ENCODE results near the gene LYRM2.

Gene LYRM2

GRCh38 chr6:89582669-89583325, 55.8 kb downstream of the LYRM2 start (continued):
- TF ChIP-seq, protein P1, sequence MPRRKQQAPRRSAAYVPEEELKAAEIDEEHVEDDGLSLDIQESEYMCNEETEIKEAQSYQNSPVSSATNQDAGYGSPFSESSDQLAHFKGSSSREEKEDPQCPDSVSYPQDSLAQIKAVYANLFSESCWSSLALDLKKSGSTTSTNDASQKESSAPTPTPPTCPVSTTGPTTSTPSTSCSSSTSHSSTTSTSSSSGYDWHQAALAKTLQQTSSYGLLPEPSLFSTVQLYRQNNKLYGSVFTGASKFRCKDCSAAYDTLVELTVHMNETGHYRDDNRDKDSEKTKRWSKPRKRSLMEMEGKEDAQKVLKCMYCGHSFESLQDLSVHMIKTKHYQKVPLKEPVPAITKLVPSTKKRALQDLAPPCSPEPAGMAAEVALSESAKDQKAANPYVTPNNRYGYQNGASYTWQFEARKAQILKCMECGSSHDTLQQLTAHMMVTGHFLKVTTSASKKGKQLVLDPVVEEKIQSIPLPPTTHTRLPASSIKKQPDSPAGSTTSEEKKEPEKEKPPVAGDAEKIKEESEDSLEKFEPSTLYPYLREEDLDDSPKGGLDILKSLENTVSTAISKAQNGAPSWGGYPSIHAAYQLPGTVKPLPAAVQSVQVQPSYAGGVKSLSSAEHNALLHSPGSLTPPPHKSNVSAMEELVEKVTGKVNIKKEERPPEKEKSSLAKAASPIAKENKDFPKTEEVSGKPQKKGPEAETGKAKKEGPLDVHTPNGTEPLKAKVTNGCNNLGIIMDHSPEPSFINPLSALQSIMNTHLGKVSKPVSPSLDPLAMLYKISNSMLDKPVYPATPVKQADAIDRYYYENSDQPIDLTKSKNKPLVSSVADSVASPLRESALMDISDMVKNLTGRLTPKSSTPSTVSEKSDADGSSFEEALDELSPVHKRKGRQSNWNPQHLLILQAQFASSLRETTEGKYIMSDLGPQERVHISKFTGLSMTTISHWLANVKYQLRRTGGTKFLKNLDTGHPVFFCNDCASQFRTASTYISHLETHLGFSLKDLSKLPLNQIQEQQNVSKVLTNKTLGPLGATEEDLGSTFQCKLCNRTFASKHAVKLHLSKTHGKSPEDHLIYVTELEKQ (tag by site-specific recombination; IDR thresholded peaks at IDR 0.05; ENCODE audit: borderline replicate concordance) = peak; percentile 11; the same call in 1 of the 2 replicates
- no peak for TF ChIP-seq ZNF274 (IDR thresholded peaks at IDR 0.05; ENCODE audit: low read length)
- TF ChIP-seq ZNF274 (tag by site-specific recombination; IDR thresholded peaks at IDR 0.05; ENCODE audit: borderline replicate concordance) = no peak
- no peak for TF ChIP-seq ZBTB11 (tag by site-specific recombination; conservative IDR thresholded peaks at IDR 0.05; ENCODE audit: low read depth)
- TF ChIP-seq, protein P2, sequence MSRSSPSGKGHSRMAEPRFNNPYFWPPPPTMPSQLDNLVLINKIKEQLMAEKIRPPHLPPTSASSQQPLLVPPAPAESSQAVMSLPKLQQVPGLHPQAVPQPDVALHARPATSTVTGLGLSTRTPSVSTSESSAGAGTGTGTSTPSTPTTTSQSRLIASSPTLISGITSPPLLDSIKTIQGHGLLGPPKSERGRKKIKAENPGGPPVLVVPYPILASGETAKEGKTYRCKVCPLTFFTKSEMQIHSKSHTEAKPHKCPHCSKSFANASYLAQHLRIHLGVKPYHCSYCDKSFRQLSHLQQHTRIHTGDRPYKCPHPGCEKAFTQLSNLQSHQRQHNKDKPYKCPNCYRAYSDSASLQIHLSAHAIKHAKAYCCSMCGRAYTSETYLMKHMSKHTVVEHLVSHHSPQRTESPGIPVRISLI (tag by site-specific recombination; IDR thresholded peaks at IDR 0.05) = no peak
- TF ChIP-seq ZNF600 (tag by site-specific recombination; IDR thresholded peaks at IDR 0.05) = peak; percentile 68
- peak; percentile 79 for TF ChIP-seq SP7 (tag by site-specific recombination; IDR thresholded peaks at IDR 0.05)
- TF ChIP-seq ZNF677 (tag by site-specific recombination; IDR thresholded peaks at IDR 0.05) = no peak
- TF ChIP-seq ZNF132 (tag by site-specific recombination; IDR thresholded peaks at IDR 0.05; ENCODE audit: borderline replicate concordance) = no peak
- no peak for TF ChIP-seq ZFP69B (tag by site-specific recombination; IDR thresholded peaks at IDR 0.05)
- no peak for TF ChIP-seq ZNF169 (tag by site-specific recombination; IDR thresholded peaks at IDR 0.05)
- peak; percentile 40; the same call in 1 of the 2 replicates for TF ChIP-seq ZBTB17 (tag by site-specific recombination; IDR thresholded peaks at IDR 0.05)
- TF ChIP-seq ZNF514 (tag by site-specific recombination; IDR thresholded peaks at IDR 0.05) = no peak

GRCh38 chr6:89581689-89582088, 56.9 kb downstream of the LYRM2 start:
- no peaks in the 10 kb centered on the region for H3K4me1 ChIP-seq (ENCODE audit: control insufficient read depth, insufficient read depth, low read length)
- no peak overlapping the region for H3K4me3 ChIP-seq (ENCODE audit: low read depth, low read length)
- ChIA-PET POLR2A (no interaction called here), CTCF (no interaction called here)
- H3K9me3 ChIP-seq (ENCODE audit: control insufficient read depth, insufficient read depth, low read depth, low read length) = no peaks in the 10 kb centered on the region
- no peaks in the 10 kb centered on the region for H3K36me3 ChIP-seq (ENCODE audit: control insufficient read depth in 2 of 2, insufficient read depth in 1 of 2, low read length in 2 of 2)
- no peak overlapping the region for H3K27ac ChIP-seq (ENCODE audit: extremely low read depth, low read depth, low read length)
- no peak for TF ChIP-seq ZNF146 (tag by site-specific recombination; IDR thresholded peaks at IDR 0.05)
- TF ChIP-seq ZNF629 (tag by site-specific recombination; IDR thresholded peaks at IDR 0.05) = no peak
- no peak for TF ChIP-seq ZNF274 (IDR thresholded peaks at IDR 0.05; ENCODE audit: low read length)
- TF ChIP-seq ZNF274 (tag by site-specific recombination; IDR thresholded peaks at IDR 0.05; ENCODE audit: borderline replicate concordance) = no peak
- TF ChIP-seq, protein P3, sequence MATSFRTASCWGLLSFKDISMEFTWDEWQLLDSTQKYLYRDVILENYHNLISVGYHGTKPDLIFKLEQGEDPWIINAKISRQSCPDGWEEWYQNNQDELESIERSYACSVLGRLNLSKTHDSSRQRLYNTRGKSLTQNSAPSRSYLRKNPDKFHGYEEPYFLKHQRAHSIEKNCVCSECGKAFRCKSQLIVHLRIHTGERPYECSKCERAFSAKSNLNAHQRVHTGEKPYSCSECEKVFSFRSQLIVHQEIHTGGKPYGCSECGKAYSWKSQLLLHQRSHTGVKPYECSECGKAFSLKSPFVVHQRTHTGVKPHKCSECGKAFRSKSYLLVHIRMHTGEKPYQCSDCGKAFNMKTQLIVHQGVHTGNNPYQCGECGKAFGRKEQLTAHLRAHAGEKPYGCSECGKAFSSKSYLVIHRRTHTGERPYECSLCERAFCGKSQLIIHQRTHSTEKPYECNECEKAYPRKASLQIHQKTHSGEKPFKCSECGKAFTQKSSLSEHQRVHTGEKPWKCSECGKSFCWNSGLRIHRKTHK (tag by site-specific recombination; IDR thresholded peaks at IDR 0.05) = no peak
- no peak for TF ChIP-seq ZNF548 (tag by site-specific recombination; IDR thresholded peaks at IDR 0.05)
- TF ChIP-seq ZNF37A (tag by site-specific recombination; IDR thresholded peaks at IDR 0.05) = no peak
- no peak for TF ChIP-seq ZNF660 (tag by site-specific recombination; IDR thresholded peaks at IDR 0.05)
- TF ChIP-seq, protein P4, sequence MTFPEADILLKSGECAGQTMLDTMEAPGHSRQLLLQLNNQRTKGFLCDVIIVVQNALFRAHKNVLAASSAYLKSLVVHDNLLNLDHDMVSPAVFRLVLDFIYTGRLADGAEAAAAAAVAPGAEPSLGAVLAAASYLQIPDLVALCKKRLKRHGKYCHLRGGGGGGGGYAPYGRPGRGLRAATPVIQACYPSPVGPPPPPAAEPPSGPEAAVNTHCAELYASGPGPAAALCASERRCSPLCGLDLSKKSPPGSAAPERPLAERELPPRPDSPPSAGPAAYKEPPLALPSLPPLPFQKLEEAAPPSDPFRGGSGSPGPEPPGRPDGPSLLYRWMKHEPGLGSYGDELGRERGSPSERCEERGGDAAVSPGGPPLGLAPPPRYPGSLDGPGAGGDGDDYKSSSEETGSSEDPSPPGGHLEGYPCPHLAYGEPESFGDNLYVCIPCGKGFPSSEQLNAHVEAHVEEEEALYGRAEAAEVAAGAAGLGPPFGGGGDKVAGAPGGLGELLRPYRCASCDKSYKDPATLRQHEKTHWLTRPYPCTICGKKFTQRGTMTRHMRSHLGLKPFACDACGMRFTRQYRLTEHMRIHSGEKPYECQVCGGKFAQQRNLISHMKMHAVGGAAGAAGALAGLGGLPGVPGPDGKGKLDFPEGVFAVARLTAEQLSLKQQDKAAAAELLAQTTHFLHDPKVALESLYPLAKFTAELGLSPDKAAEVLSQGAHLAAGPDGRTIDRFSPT (tag by site-specific recombination; IDR thresholded peaks at IDR 0.05) = no peak
- TF ChIP-seq ELK4 (IDR thresholded peaks at IDR 0.05; ENCODE audit: borderline replicate concordance, low read depth, low read length) = no peak
- TF ChIP-seq GFI1B (tag by site-specific recombination; IDR thresholded peaks at IDR 0.05) = no peak
- TF ChIP-seq ZNF423 (tag by site-specific recombination; IDR thresholded peaks at IDR 0.05) = no peak
- TF ChIP-seq ZBTB21 (tag by site-specific recombination; IDR thresholded peaks at IDR 0.05) = no peak

All from HEK293 (cell line).